Transverse colon (tissue), 4 donors: ENCODE results near the gene SUB1.

Source experiments
- CTCF ChIP-seq, 5 experiments: fragments of 200-600 bp in 3 of 5; fragments of 450-650 bp in 2 of 5; sonication (generic) in 3 of 5; IDR thresholded peaks; 1 replicate in 2 of 5; 2 replicates in 3 of 5; pipeline ENCODE4 v1.5.1; 2016 to 2017; ENCODE audit warnings: antibody characterized with exemption in 5 of 5, inconsistent platforms in 3 of 5, mild to moderate bottlenecking in 2 of 5, moderate library complexity in 1 of 5
- EP300 ChIP-seq: sonication (generic); formaldehyde crosslinking; IDR thresholded peaks from one replicate; pipeline ENCODE4 v1.6.1; 2017; ENCODE audit warnings: antibody characterized with exemption, low read depth
- POLR2AphosphoS5 ChIP-seq, 3 donors: sonication (generic); formaldehyde crosslinking; IDR thresholded peaks; one replicate each; pipeline ENCODE4 v1.6.1; 2016; ENCODE audit warnings: antibody characterized with exemption in 3 of 3

- TF ChIP-seq EP300 (no peak), CTCF (IDR thresholded peaks at IDR 0.05) (no peak), POLR2AphosphoS5 (IDR thresholded peaks at IDR 0.05) (no peak)
Measured at GRCh38 chr5:32589416-32589815, 4.1 kb downstream of the SUB1 start.
